Sigmoid colon (tissue), 7 donors: ENCODE results near the gene MYO9A. TPM values are rescaled to one million over a fixed set of nuclear protein-coding genes. Genes with fewer than 3 reads are reported as not detected.
"Not testable (repeated sequence)": the region's sequence is repeated elsewhere in the genome, so short reads cannot be mapped to it uniquely, and the experiment has no call there.

Source experiments
- DNase-seq: peaks from one replicate; pipeline ENCODE4 v3.0.0-alpha.2; 2019
- H3K27ac ChIP-seq, 4 donors: fragments of 200-600 bp; sonication (generic); one replicate each; pipeline ENCODE4 v1.5.1; 2016 to 2019; ENCODE audit warnings: mild to moderate bottlenecking in 1 of 4
- H3K27me3 ChIP-seq, 3 donors: fragments of 200-600 bp; sonication (generic); one replicate each; pipeline ENCODE4 v1.5.1; 2019; ENCODE audit warnings: mild to moderate bottlenecking in 1 of 3
- H3K36me3 ChIP-seq, 4 donors: fragments of 200-600 bp; sonication (generic); one replicate each; pipeline ENCODE4 v1.5.1; 2016 to 2019
- H3K4me1 ChIP-seq, 4 donors: fragments of 200-600 bp; sonication (generic); one replicate each; pipeline ENCODE4 v1.5.1; 2017 to 2019
- H3K4me3 ChIP-seq, 4 donors: fragments of 200-600 bp; sonication (generic); one replicate each; pipeline ENCODE4 v1.5.1; 2017 to 2019; ENCODE audit warnings: mild to moderate bottlenecking in 2 of 4, moderate library complexity in 1 of 4
- H3K9me3 ChIP-seq, 4 donors: fragments of 200-600 bp in 3 of 4; sonication (generic) in 3 of 4; one replicate each; pipeline versions ENCODE4 v1.5.1 to v1.6.1; 2013 to 2019
- EP300 ChIP-seq, 4 donors: sonication (generic); formaldehyde crosslinking; IDR thresholded peaks; one replicate each; pipeline ENCODE4 v1.6.1; 2017; ENCODE audit warnings: antibody characterized with exemption in 4 of 4
- POLR2A ChIP-seq, 2 donors: fragments of 450-650 bp; IDR thresholded peaks; one replicate each; pipeline ENCODE4 v1.6.1; 2016; ENCODE audit warnings: antibody characterized with exemption in 2 of 2, mild to moderate bottlenecking in 2 of 2, moderate library complexity in 2 of 2
- POLR2AphosphoS5 ChIP-seq, 4 donors: sonication (generic); formaldehyde crosslinking; IDR thresholded peaks; one replicate each; pipeline ENCODE4 v1.6.1; 2017; ENCODE audit warnings: antibody characterized with exemption in 4 of 4
- WGBS, 2 donors: extraction: QIAGEN DNeasy Blood & Tissue Kit; methylation state at CpG; one replicate each; pipeline ENCODE4 v1.1.7; 2013; 5-methylcytosine and 5-hydroxymethylcytosine counted together
- intact Hi-C: fragments of 100-400 bp; cut with DNase I; formaldehyde crosslinking; loops from one replicate; pipeline ENCODE4 v1.15.1; 2023
- polyA plus RNA-seq, 3 donors: library from polyadenylated mRNA; stranded (reverse); fragments of 200-250 nt; gene quantifications; one replicate each; pipeline ENCODE4 v1.2.3, GENCODE V29; 2013
- total RNA-seq, 4 donors: library from RNA; depleted of rRNA; stranded (reverse); fragments of >200 nt; gene quantifications; one replicate each; pipeline ENCODE4 v1.1.0, GENCODE V29; 2016
- TF ChIP-seq, protein P1 (sequence below), 4 experiments: fragments of 450-650 bp in 3 of 4; fragments of 200-600 bp in 1 of 4; IDR thresholded peaks; one replicate each; pipeline ENCODE4 v1.5.1; 2016 to 2019; ENCODE audit warnings: antibody characterized with exemption in 4 of 4, mild to moderate bottlenecking in 3 of 4, moderate library complexity in 2 of 4
- donor health status: healthy with polysubstance abuse.
- donor health status: Bipolar disorder and iron deficiency.
- donor health status: healthy.

Gene MYO9A
- total and polyA plus RNA-seq, 7 donors = 3.0 to 80.0 (median 55.8) TPM

DNA sequence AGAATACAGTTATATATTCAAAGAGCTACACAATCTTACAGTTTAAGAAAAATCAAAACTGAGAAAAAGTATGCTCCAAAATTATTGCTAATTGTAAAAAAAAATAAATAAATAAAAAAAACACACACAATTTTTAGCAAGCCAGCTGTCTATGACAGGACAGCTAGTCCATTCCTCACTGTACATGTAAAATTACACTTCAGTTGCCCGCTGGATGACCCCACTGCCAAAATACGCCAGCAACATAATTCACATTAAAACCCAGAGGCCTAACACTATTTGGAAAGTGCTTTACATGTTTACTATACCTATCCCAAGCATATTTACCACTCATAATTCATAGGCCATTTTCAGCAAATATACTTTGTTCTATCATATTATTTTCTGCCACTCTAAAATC, 5.8 kb downstream of the MYO9A start:
- H3K36me3 ChIP-seq = no peaks in the 10 kb centered on the region
- H3K4me3 ChIP-seq = no peak overlapping the region
- H3K4me1 ChIP-seq = peaks cover 0 to 60% (median 43%) of the 10 kb centered on the region in 4 donors
- no peak overlapping the region for H3K27ac ChIP-seq
- H3K27me3 ChIP-seq = no peaks in the 10 kb centered on the region
- intact Hi-C loops = no loop called here
- DNase-seq = no peak
- TF ChIP-seq POLR2AphosphoS5 (IDR thresholded peaks at IDR 0.05) = no peak
- TF ChIP-seq, protein P1, sequence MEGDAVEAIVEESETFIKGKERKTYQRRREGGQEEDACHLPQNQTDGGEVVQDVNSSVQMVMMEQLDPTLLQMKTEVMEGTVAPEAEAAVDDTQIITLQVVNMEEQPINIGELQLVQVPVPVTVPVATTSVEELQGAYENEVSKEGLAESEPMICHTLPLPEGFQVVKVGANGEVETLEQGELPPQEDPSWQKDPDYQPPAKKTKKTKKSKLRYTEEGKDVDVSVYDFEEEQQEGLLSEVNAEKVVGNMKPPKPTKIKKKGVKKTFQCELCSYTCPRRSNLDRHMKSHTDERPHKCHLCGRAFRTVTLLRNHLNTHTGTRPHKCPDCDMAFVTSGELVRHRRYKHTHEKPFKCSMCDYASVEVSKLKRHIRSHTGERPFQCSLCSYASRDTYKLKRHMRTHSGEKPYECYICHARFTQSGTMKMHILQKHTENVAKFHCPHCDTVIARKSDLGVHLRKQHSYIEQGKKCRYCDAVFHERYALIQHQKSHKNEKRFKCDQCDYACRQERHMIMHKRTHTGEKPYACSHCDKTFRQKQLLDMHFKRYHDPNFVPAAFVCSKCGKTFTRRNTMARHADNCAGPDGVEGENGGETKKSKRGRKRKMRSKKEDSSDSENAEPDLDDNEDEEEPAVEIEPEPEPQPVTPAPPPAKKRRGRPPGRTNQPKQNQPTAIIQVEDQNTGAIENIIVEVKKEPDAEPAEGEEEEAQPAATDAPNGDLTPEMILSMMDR (IDR thresholded peaks at IDR 0.05) = no peak
- TF ChIP-seq POLR2A (IDR thresholded peaks at IDR 0.05) = no peak
- TF ChIP-seq EP300 (IDR thresholded peaks at IDR 0.05) = no peak
- WGBS, 2 donors = 84 to 95% methylated on average over 2 of the region's 2 CpGs
- H3K9me3 ChIP-seq = no peaks in the 10 kb centered on the region

DNA sequence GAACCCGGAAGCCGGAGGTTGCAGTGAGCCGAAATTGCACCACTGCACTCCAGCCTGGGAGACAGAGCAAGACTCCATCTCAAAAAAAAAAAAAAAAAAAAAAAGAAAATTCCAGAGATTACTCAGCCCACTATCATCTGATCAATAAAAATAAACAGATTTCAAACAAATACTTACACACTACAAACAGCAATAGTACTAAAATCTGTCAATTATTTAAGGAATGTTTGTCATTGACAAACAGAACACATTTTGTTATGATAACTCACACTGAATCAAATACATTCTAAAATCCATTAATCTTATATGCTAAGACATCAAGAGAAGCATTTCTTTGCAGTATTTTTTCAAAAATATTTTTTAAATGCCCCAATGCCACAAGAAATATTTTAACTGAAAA, 7.6 kb downstream of the MYO9A start:
- TF ChIP-seq, protein P1 (IDR thresholded peaks at IDR 0.05) = no peak
- TF ChIP-seq POLR2AphosphoS5 (IDR thresholded peaks at IDR 0.05) (no peak), EP300 (IDR thresholded peaks at IDR 0.05) (no peak), POLR2A (IDR thresholded peaks at IDR 0.05) (no peak)
- intact Hi-C loops = no loop called here
- no peak overlapping the region for H3K27ac ChIP-seq
- no peak for DNase-seq
- no peaks in the 10 kb centered on the region for H3K9me3 ChIP-seq
- no peaks in the 10 kb centered on the region for H3K36me3 ChIP-seq
- WGBS, 2 donors = 96 to 97% methylated on average over 3 of the region's 3 CpGs
- H3K4me1 ChIP-seq = peaks cover 0 to 58% (median 32%) of the 10 kb centered on the region in 4 donors
- H3K27me3 ChIP-seq = no peaks in the 10 kb centered on the region
- H3K4me3 ChIP-seq = no peak overlapping the region

DNA sequence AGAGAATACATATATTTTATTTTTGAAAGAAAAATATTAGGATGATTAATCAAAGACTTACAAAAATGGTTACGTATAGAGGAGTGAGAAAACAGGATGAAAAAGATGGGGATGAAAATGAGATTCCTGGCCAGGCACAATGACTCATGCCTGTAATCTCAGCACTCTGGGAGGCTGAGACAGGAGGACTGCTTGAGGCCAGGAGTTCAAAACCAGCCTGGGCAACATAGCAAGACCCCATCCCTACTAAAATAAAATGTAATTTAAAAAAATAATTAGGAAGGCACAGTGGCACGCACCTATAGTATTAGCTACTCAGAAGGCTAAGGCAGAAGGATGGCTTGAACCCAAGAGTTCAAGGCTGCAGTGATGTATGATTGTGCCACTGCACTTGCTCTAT, 11.9 kb downstream of the MYO9A start:
- TF ChIP-seq EP300 (IDR thresholded peaks at IDR 0.05) (no peak), POLR2A (IDR thresholded peaks at IDR 0.05) (no peak), POLR2AphosphoS5 (IDR thresholded peaks at IDR 0.05) (no peak)
- TF ChIP-seq, protein P1 (IDR thresholded peaks at IDR 0.05) = no peak
- no peaks in the 10 kb centered on the region for H3K36me3 ChIP-seq
- H3K27me3 ChIP-seq = no peaks in the 10 kb centered on the region
- intact Hi-C loops = no loop called here
- H3K4me3 ChIP-seq = no peak overlapping the region
- H3K27ac ChIP-seq = no peak overlapping the region
- no peaks in the 10 kb centered on the region for H3K9me3 ChIP-seq
- no peak for DNase-seq
- H3K4me1 ChIP-seq = peaks cover 0 to 34% (median 14%) of the 10 kb centered on the region in 4 donors
- WGBS, 2 donors = 97 to 99% methylated on average over 2 of the region's 2 CpGs

- intact Hi-C loops = no loop called here
- Histone ChIP-seq H3K27me3 (no peaks in the 10 kb centered on the region), H3K9me3 (no peaks in the 10 kb centered on the region), H3K4me3 (no peak overlapping the region), H3K27ac (no peak overlapping the region), H3K36me3 (no peaks in the 10 kb centered on the region), H3K4me1 (peaks cover 0 to 32% (median 14%) of the 10 kb centered on the region in 4 donors)
- WGBS, 2 donors = 96 to 97% methylated on average over 3 of the region's 3 CpGs
- no peak for TF ChIP-seq EP300 (IDR thresholded peaks at IDR 0.05)
- no peak for TF ChIP-seq POLR2AphosphoS5 (IDR thresholded peaks at IDR 0.05)
- no peak for TF ChIP-seq POLR2A (IDR thresholded peaks at IDR 0.05)
- TF ChIP-seq, protein P1 (IDR thresholded peaks at IDR 0.05) = no peak
- DNase-seq = no peak
Measured at GRCh38 chr15:72105111-72105510, 12.8 kb downstream of the MYO9A start.

DNA sequence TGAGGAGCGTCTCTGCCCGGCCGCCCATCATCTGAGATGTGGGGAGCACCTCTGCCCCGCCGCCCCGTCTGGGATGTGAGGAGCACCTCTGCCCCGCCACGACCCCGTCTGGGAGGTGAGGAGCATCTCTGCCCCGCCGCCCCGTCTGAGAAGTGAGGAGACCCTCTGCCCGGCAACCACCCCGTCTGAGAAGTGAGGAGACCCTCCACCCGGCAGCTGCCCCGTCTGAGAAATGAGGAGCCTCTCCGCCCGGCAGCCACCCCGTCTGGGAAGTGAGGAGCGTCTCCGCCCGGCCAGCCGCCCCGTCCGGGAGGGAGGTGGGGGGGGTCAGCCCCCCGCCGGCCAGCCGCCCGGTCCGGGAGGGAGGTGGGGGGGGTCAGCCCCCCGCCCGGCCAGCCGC, 17.4 kb downstream of the MYO9A start:
- H3K36me3 ChIP-seq, H3K9me3 ChIP-seq, H3K27ac ChIP-seq, H3K4me3 ChIP-seq, DNase-seq, H3K27me3 ChIP-seq, intact Hi-C loops: not testable (repeated sequence)
- peaks cover 0 to 17% (median 7%) of the 10 kb centered on the region in 4 donors for H3K4me1 ChIP-seq
- 97 to 98% methylated on average over 29 to 30 of the region's 33 CpGs for WGBS, 2 donors
